GM12872 (cell line): ENCODE data around the gene PLEKHG7.

Source experiments
- TF ChIP-seq, protein P1 (sequence below): IDR thresholded peaks from 3 replicates; pipeline ENCODE4 v1.5.1; 2011; ENCODE audit warnings: low read depth, mild to moderate bottlenecking, low read length, moderate library complexity; ENCODE audit not compliant: insufficient read depth

The PLEKHG7 gene

DNA sequence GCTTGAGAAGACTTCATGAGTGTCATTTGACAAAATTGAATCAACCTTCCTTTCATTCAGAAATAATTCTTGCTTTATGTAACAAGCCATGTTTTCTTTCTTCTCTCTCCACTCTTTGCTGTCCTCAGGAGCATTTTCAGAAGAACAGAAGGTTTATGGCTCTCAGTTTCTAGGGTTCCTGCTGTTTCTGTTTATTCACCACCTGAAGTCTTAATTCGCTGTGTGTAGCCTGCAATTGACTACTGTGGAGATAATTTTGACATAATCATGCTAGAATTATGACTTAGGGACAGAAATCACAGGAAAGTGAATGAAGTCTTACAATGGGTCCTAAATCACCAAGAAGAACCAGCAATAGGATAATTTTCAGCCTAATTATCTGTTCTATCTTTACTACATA lies 7.2 kb upstream of the PLEKHG7 start:
- TF ChIP-seq, protein P1, sequence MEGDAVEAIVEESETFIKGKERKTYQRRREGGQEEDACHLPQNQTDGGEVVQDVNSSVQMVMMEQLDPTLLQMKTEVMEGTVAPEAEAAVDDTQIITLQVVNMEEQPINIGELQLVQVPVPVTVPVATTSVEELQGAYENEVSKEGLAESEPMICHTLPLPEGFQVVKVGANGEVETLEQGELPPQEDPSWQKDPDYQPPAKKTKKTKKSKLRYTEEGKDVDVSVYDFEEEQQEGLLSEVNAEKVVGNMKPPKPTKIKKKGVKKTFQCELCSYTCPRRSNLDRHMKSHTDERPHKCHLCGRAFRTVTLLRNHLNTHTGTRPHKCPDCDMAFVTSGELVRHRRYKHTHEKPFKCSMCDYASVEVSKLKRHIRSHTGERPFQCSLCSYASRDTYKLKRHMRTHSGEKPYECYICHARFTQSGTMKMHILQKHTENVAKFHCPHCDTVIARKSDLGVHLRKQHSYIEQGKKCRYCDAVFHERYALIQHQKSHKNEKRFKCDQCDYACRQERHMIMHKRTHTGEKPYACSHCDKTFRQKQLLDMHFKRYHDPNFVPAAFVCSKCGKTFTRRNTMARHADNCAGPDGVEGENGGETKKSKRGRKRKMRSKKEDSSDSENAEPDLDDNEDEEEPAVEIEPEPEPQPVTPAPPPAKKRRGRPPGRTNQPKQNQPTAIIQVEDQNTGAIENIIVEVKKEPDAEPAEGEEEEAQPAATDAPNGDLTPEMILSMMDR: no peak

DNA sequence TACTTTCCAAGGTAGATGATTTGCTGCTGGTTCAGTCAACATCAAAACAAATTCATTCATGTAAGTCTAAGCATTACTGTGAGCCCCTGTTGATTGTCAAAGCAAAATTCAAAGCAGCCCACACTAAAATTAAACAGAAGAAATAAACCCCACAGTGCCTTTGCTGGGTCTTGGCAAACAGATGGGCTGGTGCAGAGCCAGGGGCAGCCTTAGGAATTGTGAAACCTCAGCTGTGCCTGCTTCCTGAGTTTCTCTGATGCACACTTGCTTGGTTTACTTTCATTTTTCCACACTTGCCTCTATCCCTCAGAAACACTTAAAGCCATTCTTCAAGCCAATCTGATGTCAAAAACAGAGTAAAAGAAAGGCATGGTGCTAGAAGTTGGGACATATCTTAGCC lies 6.6 kb upstream of the PLEKHG7 start:
- TF ChIP-seq, protein P1: no peak

DNA sequence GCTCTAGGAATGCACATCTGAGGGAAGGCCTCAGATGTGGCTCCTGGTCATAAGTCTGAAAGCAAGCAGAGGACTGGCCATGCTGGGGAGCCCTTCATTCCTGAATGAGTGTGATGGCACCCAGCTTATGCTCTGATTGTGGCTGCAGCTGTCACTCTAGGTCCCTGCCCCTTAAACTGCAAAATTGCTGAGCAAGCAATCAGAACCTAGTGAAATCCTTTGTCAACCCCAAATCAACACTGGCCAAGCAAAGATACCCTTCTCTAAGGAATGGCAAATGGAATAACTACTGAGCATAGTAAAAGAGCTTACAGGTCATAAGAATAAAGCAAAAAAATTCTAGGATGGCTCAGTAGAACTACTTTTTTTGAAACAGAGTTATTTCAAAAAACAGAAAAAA lies 4.3 kb upstream of the PLEKHG7 start:
- TF ChIP-seq, protein P1: no peak

DNA sequence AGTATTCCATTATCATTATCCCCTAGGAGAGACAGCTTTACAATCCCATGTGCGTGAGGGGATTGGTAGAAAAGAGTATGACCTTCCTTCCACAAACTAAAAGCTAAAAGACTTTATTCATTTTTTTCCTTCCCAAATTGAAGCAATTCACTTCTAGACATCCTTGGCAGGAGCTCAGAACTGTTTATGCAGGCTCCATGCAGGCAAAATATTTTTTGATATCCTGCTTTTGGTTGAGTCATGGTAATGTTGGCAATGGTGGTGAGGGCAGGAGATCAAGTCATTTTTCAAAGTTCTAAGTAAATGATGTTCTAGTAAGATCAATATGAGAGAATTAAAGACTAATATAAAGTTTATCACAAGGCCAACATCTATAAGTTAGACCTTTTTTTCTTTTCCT lies 1.3 kb upstream of the PLEKHG7 start:
- TF ChIP-seq, protein P1: no peak

DNA sequence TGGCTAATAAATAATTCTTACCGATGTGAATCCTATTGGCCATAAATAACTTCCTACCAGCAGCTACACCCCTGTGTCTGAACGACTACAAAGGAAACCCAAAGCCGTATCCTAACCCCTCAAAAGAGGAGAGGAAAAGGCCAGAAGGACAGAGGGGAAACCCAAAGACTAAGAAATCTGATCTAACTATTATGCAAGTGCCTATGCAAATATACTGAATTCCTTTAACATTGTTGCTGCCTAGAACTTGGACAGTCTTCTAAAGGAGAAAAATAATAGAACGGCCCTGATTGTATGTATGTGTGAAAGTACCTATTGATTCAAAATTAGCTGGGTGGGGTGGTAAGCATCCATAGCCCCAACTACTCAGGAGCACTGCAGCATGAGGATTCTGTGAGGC lies 997 bp downstream of the PLEKHG7 start:
- TF ChIP-seq, protein P1: no peak

DNA sequence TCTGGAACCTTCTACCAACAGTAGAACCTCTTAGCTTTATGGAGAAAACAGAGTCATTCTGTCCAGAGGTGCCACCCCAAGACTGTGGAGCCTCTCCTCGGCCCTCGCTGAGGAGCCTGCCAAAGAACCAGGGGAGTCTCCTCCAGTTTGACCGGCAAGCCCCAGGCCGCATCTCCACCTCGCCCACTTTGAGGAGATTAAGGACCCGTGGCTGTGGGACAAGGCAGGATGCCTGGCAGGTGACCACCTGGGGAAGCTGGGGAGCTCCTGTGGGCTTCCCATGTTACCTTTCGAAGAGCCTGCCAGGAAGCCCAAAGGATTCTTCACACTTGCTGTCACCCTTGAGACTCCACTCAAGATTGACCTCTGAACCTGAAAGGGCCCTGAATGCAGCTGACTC lies 3.8 kb downstream of the PLEKHG7 start:
- TF ChIP-seq, protein P1: no peak

DNA sequence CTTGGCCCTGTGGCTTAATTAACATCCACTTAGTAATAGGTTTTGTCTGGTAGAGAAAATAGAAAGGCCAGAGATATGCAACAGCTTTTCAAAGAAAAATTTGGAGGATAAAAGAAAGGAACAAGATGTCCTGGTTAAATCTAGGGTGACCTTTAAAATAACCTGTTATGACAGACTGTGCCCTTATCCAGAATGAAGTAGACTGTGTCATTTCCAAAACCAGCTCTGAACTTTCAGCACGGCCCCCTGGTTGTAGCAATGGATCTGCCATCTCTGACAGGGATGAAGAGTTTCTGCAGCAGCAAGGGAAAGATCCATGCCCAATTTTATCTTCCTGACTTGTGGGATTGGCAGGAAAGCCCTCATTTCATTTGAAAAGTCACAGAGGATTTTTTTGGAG lies 5.1 kb downstream of the PLEKHG7 start:
- TF ChIP-seq, protein P1: no peak

DNA sequence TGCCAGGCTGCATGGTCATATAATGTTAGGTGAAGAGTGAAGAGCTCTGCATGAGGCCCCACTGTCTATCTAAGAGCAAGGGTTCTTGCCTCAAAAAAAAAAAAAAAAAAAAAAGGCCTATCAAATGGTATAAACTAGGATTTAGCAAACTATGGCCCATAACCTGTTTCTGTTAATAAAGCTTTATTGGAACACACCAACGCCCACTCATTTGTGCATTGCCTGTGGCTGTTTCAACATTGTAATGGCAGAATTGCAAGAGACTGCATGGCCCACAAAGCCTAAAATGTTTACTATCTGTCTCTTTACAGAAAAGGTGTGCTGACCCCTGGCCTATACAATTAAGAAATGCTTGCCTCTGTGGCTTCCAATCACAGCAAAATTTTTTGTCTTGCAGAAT lies 12.8 kb downstream of the PLEKHG7 start:
- TF ChIP-seq, protein P1: no peak
